Hepatocyte (in vitro differentiated cells): ENCODE data around the gene KIF26B.

ENCODE experiments used
- CTCF ChIP-seq: fragments of 200-600 bp; sonication (generic); IDR thresholded peaks from 2 replicates; pipeline ENCODE4 v1.5.1; 2016; ENCODE audit warnings: antibody characterized with exemption, mild to moderate bottlenecking; ENCODE audit not compliant: poor library complexity
- EZH2 ChIP-seq: fragments of 200-600 bp; sonication (generic); IDR thresholded peaks from 2 replicates; pipeline ENCODE4 v1.6.1; 2016; ENCODE audit warnings: antibody characterized with exemption, mild to moderate bottlenecking, borderline replicate concordance
- EZH2phosphoT487 ChIP-seq: fragments of 200-600 bp; sonication (generic); IDR thresholded peaks from one replicate; pipeline ENCODE4 v1.6.1; 2018; ENCODE audit warnings: antibody characterized with exemption, mild to moderate bottlenecking, low read depth, moderate library complexity; ENCODE audit not compliant: unreplicated experiment, severe bottlenecking

GRCh38 chr1:245304698-245305097, 149.9 kb downstream of the KIF26B start:
- TF ChIP-seq CTCF (no peak), EZH2 (no peak), EZH2phosphoT487 (no peak)
